T-cell (primary cell): Measurements from ENCODE around the gene SETBP1. TPM values are rescaled to one million over a fixed set of nuclear protein-coding genes. Genes with fewer than 3 reads are reported as not detected.

Experiments used
- ATAC-seq, 4 experiments: fragments of 200-7000 bp in 3 of 4; fragments of 150-1000 bp in 1 of 4; cut with Tn5 transposase; replicated peaks in 1 of 4; 1 replicate in 3 of 4; 2 replicates in 1 of 4; pipeline ENCODE4 v1.10.0; 2021; ENCODE audit warnings: moderate library complexity in 3 of 4, mild to moderate bottlenecking in 2 of 4, moderate number of reproducible peaks in 1 of 4
- CTCF ChIA-PET, 2 donors: fragments of 300-600 bp; sonication (Branson Sonifier 250); formaldehyde crosslinking; loops; one replicate each; lab custom pipeline; 2022; ENCODE audit warnings: antibody characterized with exemption in 2 of 2; lab: Charles Lee
- POLR2A ChIA-PET, 2 donors: fragments of 300-600 bp; sonication (Branson Sonifier 250); formaldehyde crosslinking; loops; one replicate each; lab custom pipeline; 2022; ENCODE audit warnings: antibody characterized with exemption in 2 of 2; lab: Charles Lee
- DNase-seq, 35 experiments: peaks; one replicate each; pipeline versions ENCODE4 v3.0.0 to v3.0.0-alpha.2; 2013 to 2023
- H3K27ac ChIP-seq: one replicate; pipeline ENCODE4 v1.5.1; 2013; ENCODE audit warnings: low read length
- H3K27me3 ChIP-seq, 2 experiments: replicated peaks in 1 of 2; 1 replicate in 1 of 2; 2 replicates in 1 of 2; pipeline versions ENCODE4 v1.6.1 to v1.7.0; 2013; ENCODE audit warnings: low read length in 1 of 2, mixed read lengths in 1 of 2; ENCODE audit not compliant: control insufficient read depth in 2 of 2, insufficient read depth in 2 of 2; ENCODE audit errors: extremely low read depth in 1 of 2
- H3K36me3 ChIP-seq, 2 donors: 1 replicate in 1 of 2; 2 replicates in 1 of 2; pipeline versions ENCODE4 v1.6.1 to v1.7.0; 2013; ENCODE audit warnings: low read length in 1 of 2; ENCODE audit not compliant: control insufficient read depth in 2 of 2, insufficient read depth in 1 of 2; ENCODE audit errors: extremely low read depth in 1 of 2
- H3K4me1 ChIP-seq, 2 experiments: 1 replicate in 1 of 2; 2 replicates in 1 of 2; pipeline versions ENCODE4 v1.6.1 to v1.7.0; 2013; ENCODE audit warnings: low read length in 2 of 2, mixed read lengths in 1 of 2; ENCODE audit not compliant: insufficient read depth in 2 of 2, control insufficient read depth in 1 of 2; ENCODE audit errors: extremely low read depth in 1 of 2
- H3K4me3 ChIP-seq, 2 donors: 1 replicate in 1 of 2; 2 replicates in 1 of 2; pipeline versions ENCODE4 v1.5.1 to v1.7.0; 2013; ENCODE audit warnings: mild to moderate bottlenecking in 2 of 2, low read length in 1 of 2, moderate library complexity in 1 of 2; ENCODE audit not compliant: control insufficient read depth in 1 of 2; ENCODE audit errors: extremely low read depth in 1 of 2
- H3K9me3 ChIP-seq: 2 replicates; pipeline ENCODE4 v1.7.0; 2013
- H3K27ac Mint-ChIP-seq, 2 donors: one replicate each; pipeline ENCODE4 v1.8.0; 2020 to 2021; ENCODE audit warnings: mild to moderate bottlenecking in 2 of 2, mixed read lengths in 2 of 2
- H3K27me3 Mint-ChIP-seq, 2 donors: one replicate each; pipeline ENCODE4 v1.8.0; 2021 to 2022; ENCODE audit warnings: mixed read lengths in 2 of 2
- H3K36me3 Mint-ChIP-seq: one replicate; pipeline ENCODE4 v1.8.0; 2021; ENCODE audit warnings: mixed read lengths
- H3K4me1 Mint-ChIP-seq, 3 donors: one replicate each; pipeline ENCODE4 v1.8.0; 2020 to 2022; ENCODE audit warnings: mixed read lengths in 3 of 3, mild to moderate bottlenecking in 1 of 3
- H3K4me3 Mint-ChIP-seq, 3 donors: one replicate each; pipeline ENCODE4 v1.8.0; 2020 to 2022; ENCODE audit warnings: mild to moderate bottlenecking in 3 of 3, mixed read lengths in 3 of 3, moderate library complexity in 3 of 3
- H3K9me3 Mint-ChIP-seq, 3 donors: one replicate each; pipeline ENCODE4 v1.8.0; 2020 to 2022; ENCODE audit warnings: mixed read lengths in 3 of 3
- WGBS: methylation state at CpG from one replicate; pipeline ENCODE4 v1.1.5; 2013; ENCODE audit warnings: missing lambda C conversion rate; ENCODE audit not compliant: insufficient coverage; 5-methylcytosine and 5-hydroxymethylcytosine counted together
- total RNA-seq, 35 experiments: library from RNA in 6 of 35; stranded (reverse) in 6 of 35; fragments of 120-200 nt in 1 of 35; gene quantifications; one replicate each; pipeline versions ENCODE4 v1.2.1 to v1.2.4 and lab custom pipeline; 2013 to 2026

SETBP1 gene
- total RNA-seq, 5 donors from 2014 or later (not counting 1 experiment from before 2014, with no cell fraction given): 1.6 to 5.7 (median 3.2) TPM

DNA sequence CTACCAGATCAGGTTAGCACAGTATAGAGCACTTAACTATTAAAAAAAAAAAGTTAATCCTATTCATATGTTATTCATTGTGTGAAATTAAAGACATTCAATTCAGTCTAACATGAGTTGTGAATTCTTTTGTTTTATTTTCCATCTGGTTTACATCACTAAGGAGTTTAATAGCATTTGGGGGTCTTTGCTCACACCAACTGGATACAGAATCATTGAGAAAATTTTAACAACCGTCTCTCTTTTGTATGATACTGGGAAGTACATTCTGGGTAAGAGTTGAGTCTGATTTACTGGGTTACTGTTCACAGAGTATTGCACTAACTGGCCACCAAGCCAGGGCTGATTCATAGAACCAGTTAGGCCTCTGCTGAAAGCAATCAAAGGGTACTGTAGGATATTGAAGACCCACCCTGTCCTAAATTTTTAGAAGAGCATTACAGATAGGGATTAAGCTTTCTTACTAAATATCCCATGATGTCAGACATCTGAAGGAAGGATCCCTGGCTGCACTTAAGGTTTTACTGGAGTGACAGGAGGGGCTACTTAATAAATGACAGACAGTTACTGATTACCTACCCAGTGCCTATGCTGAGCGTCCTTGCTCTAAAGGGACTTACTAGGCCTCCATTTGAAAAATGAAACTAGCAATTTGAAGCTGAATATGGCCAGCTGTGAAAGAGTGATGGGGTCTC is 387.9 kb downstream of the SETBP1 start:
- no peak overlapping the region for H3K4me3 Mint-ChIP-seq
- no peaks in the 10 kb centered on the region for H3K9me3 Mint-ChIP-seq
- Histone ChIP-seq H3K4me1 (no peaks in the 10 kb centered on the region), H3K4me3 (no peak overlapping the region), H3K36me3 (no peaks in the 10 kb centered on the region), H3K9me3 (no peaks in the 10 kb centered on the region), H3K27ac (no peak overlapping the region), H3K27me3 (no peaks in the 10 kb centered on the region)
- no CpG with 5 or more reads among the region's 2 CpGs for WGBS
- H3K27me3 Mint-ChIP-seq: peaks cover 0 to 5% of the 10 kb centered on the region in 2 donors
- no peaks in the 10 kb centered on the region for H3K4me1 Mint-ChIP-seq
- H3K27ac Mint-ChIP-seq: no peak overlapping the region
- POLR2A ChIA-PET: no interaction called here
- H3K36me3 Mint-ChIP-seq: no peaks in the 10 kb centered on the region
- DNase-seq (no peak), ATAC-seq (no peak)
- CTCF ChIA-PET: no interaction called here

DNA sequence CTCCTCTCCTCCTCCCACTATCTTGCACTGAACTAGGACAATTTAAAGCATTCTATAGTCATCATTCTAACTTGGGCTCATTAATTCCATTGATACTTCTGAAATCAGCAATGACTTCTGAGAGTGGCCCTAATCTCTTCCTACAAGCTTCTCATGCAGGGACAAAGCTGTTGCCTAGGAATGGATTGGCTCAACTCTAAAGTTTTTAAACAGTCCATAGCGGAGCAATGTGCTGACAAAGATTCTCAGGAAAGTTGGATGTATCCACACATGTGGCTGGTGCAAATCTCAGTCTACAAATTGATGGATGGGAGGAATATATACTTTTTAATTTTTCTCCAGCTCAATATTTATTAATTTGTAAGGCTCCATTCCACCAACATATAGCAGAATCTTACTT is 388.9 kb downstream of the SETBP1 start:
- ChIA-PET POLR2A (no interaction called here), CTCF (no interaction called here)
- no peaks in the 10 kb centered on the region for H3K4me1 ChIP-seq
- Mint-ChIP-seq H3K9me3 (no peaks in the 10 kb centered on the region), H3K4me1 (no peaks in the 10 kb centered on the region), H3K27ac (no peak overlapping the region), H3K36me3 (no peaks in the 10 kb centered on the region), H3K27me3 (peaks cover 0 to 5% of the 10 kb centered on the region in 2 donors), H3K4me3 (no peak overlapping the region)
- H3K4me3 ChIP-seq: no peak overlapping the region
- H3K27me3 ChIP-seq: no peaks in the 10 kb centered on the region
- no CpG with 5 or more reads among the region's 1 CpG for WGBS
- DNase-seq (no peak), ATAC-seq (no peak)
- no peak overlapping the region for H3K27ac ChIP-seq
- H3K9me3 ChIP-seq: no peaks in the 10 kb centered on the region
- H3K36me3 ChIP-seq: no peaks in the 10 kb centered on the region

DNA sequence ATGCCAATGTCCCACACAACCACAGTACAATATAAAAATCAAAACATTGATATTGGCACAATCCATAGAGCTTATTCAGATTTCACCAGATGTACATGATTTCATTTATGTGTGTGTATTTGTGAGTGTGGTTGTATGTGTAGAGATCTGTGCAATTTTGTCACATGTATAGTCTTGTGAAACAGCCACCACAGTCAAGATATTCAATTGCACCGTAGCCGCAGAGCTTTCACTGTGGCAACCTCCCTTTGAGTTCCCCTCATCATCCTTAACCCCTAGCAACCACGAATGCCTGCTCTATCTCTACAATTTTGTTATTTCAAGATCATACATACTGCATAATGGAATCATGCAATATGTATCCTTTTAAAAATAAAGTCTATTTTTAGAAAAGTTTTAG is 391.3 kb downstream of the SETBP1 start:
- Histone ChIP-seq H3K27ac (no peak overlapping the region), H3K36me3 (no peaks in the 10 kb centered on the region), H3K4me3 (no peak overlapping the region), H3K9me3 (no peaks in the 10 kb centered on the region), H3K4me1 (no peaks in the 10 kb centered on the region), H3K27me3 (no peaks in the 10 kb centered on the region)
- ChIA-PET CTCF (no interaction called here), POLR2A (no interaction called here)
- Mint-ChIP-seq H3K4me1 (no peaks in the 10 kb centered on the region), H3K9me3 (no peaks in the 10 kb centered on the region), H3K27ac (no peak overlapping the region), H3K27me3 (peaks cover 0 to 5% of the 10 kb centered on the region in 2 donors), H3K36me3 (no peaks in the 10 kb centered on the region), H3K4me3 (no peak overlapping the region)
- no peak for ATAC-seq
- WGBS: 100% methylated on average over 2 of the region's 3 CpGs
- DNase-seq: no peak

DNA sequence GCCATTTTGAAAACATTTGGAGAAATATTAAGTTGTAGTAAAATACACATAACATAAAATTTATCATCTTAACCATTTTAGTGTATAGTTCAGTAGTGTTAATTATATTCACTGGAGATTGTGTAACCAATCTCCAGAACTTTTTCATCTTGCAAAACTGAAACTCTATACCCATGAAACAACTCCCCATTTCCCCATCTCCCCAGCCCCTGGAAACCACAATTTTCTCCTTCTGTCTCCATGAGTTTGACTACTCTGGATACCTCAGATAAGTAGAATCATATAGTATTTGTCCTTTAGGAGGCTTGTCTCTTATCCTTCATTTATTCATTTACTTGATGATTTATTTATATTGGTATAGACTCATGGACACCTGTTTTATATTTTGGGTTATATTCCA is 392.9 kb downstream of the SETBP1 start:
- H3K9me3 Mint-ChIP-seq: no peaks in the 10 kb centered on the region
- CTCF ChIA-PET: no interaction called here
- POLR2A ChIA-PET: no interaction called here
- DNase-seq (no peak), ATAC-seq (no peak)
- peaks cover 0 to 5% of the 10 kb centered on the region in 2 donors for H3K27me3 Mint-ChIP-seq
- H3K36me3 ChIP-seq: no peaks in the 10 kb centered on the region
- no peak overlapping the region for H3K27ac Mint-ChIP-seq
- no peaks in the 10 kb centered on the region for H3K4me1 Mint-ChIP-seq
- H3K4me1 ChIP-seq: no peaks in the 10 kb centered on the region
- no peaks in the 10 kb centered on the region for H3K9me3 ChIP-seq
- no peaks in the 10 kb centered on the region for H3K27me3 ChIP-seq
- H3K36me3 Mint-ChIP-seq: no peaks in the 10 kb centered on the region
- H3K4me3 Mint-ChIP-seq: no peak overlapping the region
- no peak overlapping the region for H3K27ac ChIP-seq
- no peak overlapping the region for H3K4me3 ChIP-seq

DNA sequence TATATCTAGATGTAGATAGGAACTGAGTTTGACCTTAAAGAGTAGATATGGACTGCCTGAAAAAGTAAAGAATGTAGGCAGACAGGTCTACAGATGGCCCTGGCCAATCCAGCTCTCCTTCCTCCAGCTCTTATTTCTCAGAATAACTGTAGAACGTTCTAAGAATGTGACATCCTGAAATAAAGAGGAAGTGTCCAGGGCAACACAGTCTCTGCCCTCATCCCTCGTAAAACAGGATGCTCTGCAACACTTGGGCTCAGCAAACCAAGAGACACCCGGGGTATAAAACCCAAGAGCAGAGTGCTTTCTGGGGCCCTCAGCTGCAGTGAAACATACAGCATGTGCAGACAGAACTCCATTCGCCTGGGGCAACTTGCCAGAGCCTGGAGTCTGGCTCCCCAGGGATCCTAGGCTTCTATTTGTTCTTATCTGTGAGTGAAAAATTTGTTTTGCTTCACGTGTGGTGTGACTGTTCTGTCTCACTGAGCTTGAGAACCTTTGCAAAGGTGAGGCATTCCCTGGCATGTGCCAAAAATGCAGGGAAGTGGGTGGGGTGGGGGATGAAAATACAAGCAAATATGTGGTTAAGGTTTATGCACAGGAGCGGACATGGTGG is 401.0 kb downstream of the SETBP1 start:
- ATAC-seq: no peak
- H3K4me1 Mint-ChIP-seq: no peaks in the 10 kb centered on the region

DNA sequence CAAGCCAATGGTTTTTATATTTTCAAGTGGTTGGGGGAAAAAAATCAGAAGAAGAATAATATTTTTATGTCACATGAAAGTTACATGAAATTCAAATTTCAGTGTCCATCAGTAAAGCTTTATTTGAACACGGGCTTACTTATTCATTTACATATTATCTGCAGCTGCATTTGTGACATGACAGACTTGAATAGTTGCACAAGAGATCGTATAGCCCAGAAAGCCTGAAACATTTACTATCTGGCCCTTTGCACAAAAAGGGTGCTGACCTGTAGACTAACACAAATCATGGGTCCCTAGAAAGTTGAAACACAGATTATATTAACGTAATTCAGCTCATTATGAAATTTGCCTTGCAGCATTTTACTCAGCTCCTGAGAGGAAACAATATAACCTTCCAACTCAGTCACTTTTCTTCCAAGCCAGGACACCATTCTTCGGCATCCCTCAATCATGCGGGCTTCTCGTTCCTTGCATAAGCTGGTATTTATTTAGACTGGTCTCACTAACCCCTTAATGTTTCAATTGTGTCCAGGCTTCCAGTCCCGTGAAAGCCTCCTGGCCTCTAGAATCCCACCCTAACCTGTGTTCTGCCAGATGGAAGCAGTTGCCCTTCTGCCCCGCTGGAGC is 402.7 kb downstream of the SETBP1 start:
- ChIA-PET CTCF (no interaction called here), POLR2A (no interaction called here)
- Mint-ChIP-seq H3K4me1 (no peaks in the 10 kb centered on the region), H3K27ac (no peak overlapping the region), H3K36me3 (no peaks in the 10 kb centered on the region), H3K27me3 (peaks cover 0 to 14% of the 10 kb centered on the region in 2 donors), H3K9me3 (peaks cover 0 to 3% (median 3%) of the 10 kb centered on the region in 3 donors), H3K4me3 (no peak overlapping the region)
- H3K4me3 ChIP-seq: no peak overlapping the region
- no peaks in the 10 kb centered on the region for H3K9me3 ChIP-seq
- 84% methylated on average over 5 of the region's 8 CpGs for WGBS
- no peaks in the 10 kb centered on the region for H3K36me3 ChIP-seq
- no peaks in the 10 kb centered on the region for H3K4me1 ChIP-seq
- ATAC-seq (no peak), DNase-seq (no peak)
- peaks cover 0 to 13% of the 10 kb centered on the region in 2 experiments for H3K27me3 ChIP-seq
- H3K27ac ChIP-seq: no peak overlapping the region

More for the DNA sequence above, 401.0 kb downstream of the SETBP1 start:
- ChIA-PET CTCF (no interaction called here), POLR2A (no interaction called here)
- Histone ChIP-seq H3K4me3 (no peak overlapping the region), H3K4me1 (no peaks in the 10 kb centered on the region), H3K27me3 (peaks cover 0 to 13% of the 10 kb centered on the region in 2 experiments), H3K36me3 (no peaks in the 10 kb centered on the region), H3K27ac (no peak overlapping the region), H3K9me3 (no peaks in the 10 kb centered on the region)
- Mint-ChIP-seq H3K9me3 (peaks cover 0 to 3% (median 3%) of the 10 kb centered on the region in 3 donors), H3K27me3 (peaks cover 0 to 14% of the 10 kb centered on the region in 2 donors), H3K36me3 (no peaks in the 10 kb centered on the region), H3K4me3 (no peak overlapping the region), H3K27ac (no peak overlapping the region)
- 56% methylated on average over 5 of the region's 6 CpGs for WGBS
- no peak for DNase-seq
